Osteoblast (primary cell): ENCODE results near the gene HK1. TPM values are rescaled to one million over a fixed set of nuclear protein-coding genes. Genes with fewer than 3 reads are reported as not detected.

Experiments
- DNase-seq: peaks from one replicate; pipeline ENCODE4 v3.0.0; 2011; ENCODE audit warnings: low spot score, mixed read lengths; ENCODE audit not compliant: insufficient read length; ENCODE audit errors: missing footprints
- H2AFZ ChIP-seq: 2 replicates; pipeline ENCODE4 v1.6.0; 2011; ENCODE audit warnings: mild to moderate bottlenecking, low read length
- H3K27ac ChIP-seq: 2 replicates; pipeline ENCODE4 v1.5.1; 2011; ENCODE audit warnings: mild to moderate bottlenecking, low read depth, low read length, moderate library complexity
- H3K27me3 ChIP-seq: 2 replicates; pipeline ENCODE4 v1.6.0; 2012; ENCODE audit warnings: mild to moderate bottlenecking, control low read depth, inconsistent platforms, low read length, moderate library complexity; ENCODE audit not compliant: insufficient read depth
- H3K36me3 ChIP-seq: 2 replicates; pipeline ENCODE4 v1.5.1; 2011; ENCODE audit warnings: mild to moderate bottlenecking, low read length, control low read depth, moderate library complexity; ENCODE audit not compliant: insufficient read depth
- H3K4me1 ChIP-seq: 2 replicates; pipeline ENCODE4 v1.5.1; 2011; ENCODE audit warnings: mild to moderate bottlenecking, low read length, control low read depth, moderate library complexity; ENCODE audit not compliant: insufficient read depth
- H3K4me2 ChIP-seq: 2 replicates; pipeline ENCODE4 v1.6.0; 2011; ENCODE audit warnings: mild to moderate bottlenecking, low read length; ENCODE audit not compliant: insufficient read depth
- H3K4me3 ChIP-seq: fragments of 200-600 bp; sonication (generic); 3 replicates; pipeline ENCODE4 v1.5.1; 2012; ENCODE audit warnings: mild to moderate bottlenecking, low read length, inconsistent platforms; ENCODE audit not compliant: insufficient read depth
- H3K79me2 ChIP-seq: 2 replicates; pipeline ENCODE4 v1.6.0; 2012; ENCODE audit warnings: mild to moderate bottlenecking, low read length, control low read depth, inconsistent platforms; ENCODE audit not compliant: insufficient read depth
- H3K9me3 ChIP-seq: 2 replicates; pipeline ENCODE4 v1.5.1; 2011; ENCODE audit warnings: low read depth, low read length, control low read depth
- H4K20me1 ChIP-seq: 2 replicates; pipeline ENCODE4 v1.6.0; 2012; ENCODE audit warnings: mild to moderate bottlenecking, low read length, control low read depth; ENCODE audit not compliant: insufficient read depth
- CTCF ChIP-seq: IDR thresholded peaks from 2 replicates; pipeline ENCODE4 v1.5.1; 2011; ENCODE audit warnings: mild to moderate bottlenecking, low read depth, low read length, moderate library complexity; ENCODE audit errors: extremely low read depth
- total RNA-seq: library from RNA; depleted of rRNA; stranded (reverse); fragments of >200 nt; gene quantifications from 2 replicates; pipeline ENCODE4 v1.2.3, GENCODE V29; 2012

Gene HK1
- total RNA-seq, 1 donor: 111 TPM

GRCh38 chr10:69411476-69411875 lies 133.2 kb downstream of the HK1 start:
- DNase-seq: no peak
- Histone ChIP-seq H3K27me3 (peaks cover 2% of the 10 kb centered on the region), H3K27ac (no peak overlapping the region), H3K4me1 (peaks cover 10% of the 10 kb centered on the region), H3K9me3 (no peaks in the 10 kb centered on the region), H3K4me3 (no peak overlapping the region), H2AFZ (no peak overlapping the region), H3K36me3 (no peaks in the 10 kb centered on the region), H3K79me2 (no peaks in the 10 kb centered on the region), H4K20me1 (no peaks in the 10 kb centered on the region), H3K4me2 (no peak overlapping the region)
- no peak for TF ChIP-seq CTCF

- TF ChIP-seq CTCF: no peak
- peak; percentile 65 for DNase-seq
- no peak overlapping the region for H3K27ac ChIP-seq
- H2AFZ ChIP-seq: no peak overlapping the region
- H3K79me2 ChIP-seq: no peaks in the 10 kb centered on the region
- H3K36me3 ChIP-seq: no peaks in the 10 kb centered on the region
- H3K27me3 ChIP-seq: peaks cover 4% of the 10 kb centered on the region
- no peak overlapping the region for H3K4me3 ChIP-seq
- H3K4me2 ChIP-seq: no peak overlapping the region
- H3K4me1 ChIP-seq: peaks cover 10% of the 10 kb centered on the region
- no peaks in the 10 kb centered on the region for H4K20me1 ChIP-seq
- no peaks in the 10 kb centered on the region for H3K9me3 ChIP-seq
Measured at GRCh38 chr10:69412232-69412790, 134.0 kb downstream of the HK1 start.

GRCh38 chr10:69413221-69413865 lies 135.0 kb downstream of the HK1 start:
- Histone ChIP-seq H3K4me3 (no peak overlapping the region), H3K27me3 (peaks cover 12% of the 10 kb centered on the region), H3K9me3 (no peaks in the 10 kb centered on the region), H3K4me1 (peaks cover 4% of the 10 kb centered on the region), H3K27ac (no peak overlapping the region), H3K79me2 (no peaks in the 10 kb centered on the region), H3K4me2 (peak overlapping the region; percentile 52), H3K36me3 (no peaks in the 10 kb centered on the region), H4K20me1 (no peaks in the 10 kb centered on the region), H2AFZ (no peak overlapping the region)
- DNase-seq: peak; percentile 98
- peak; percentile 72 for TF ChIP-seq CTCF
